HG02763 (cell line): ENCODE data around the gene POLA1.
A peak's percentile ranks its signal among the peaks of the same experiment; 100 is the strongest.

Experiments
- ATAC-seq: cut with Tn5 transposase; IDR thresholded peaks from one replicate; pipeline ENCODE4 v1.9.1; 2021; ENCODE audit warnings: mild to moderate bottlenecking, moderate library complexity; ENCODE audit not compliant: unreplicated experiment

POLA1 gene

GRCh38 chrX:24694825-24695224 lies 1.1 kb downstream of the POLA1 start:
- ATAC-seq: no peak

GRCh38 chrX:24696294-24696693 lies 2.6 kb downstream of the POLA1 start:
- ATAC-seq: no peak

- ATAC-seq: peak; percentile 98
Measured at GRCh38 chrX:24702362-24703184, 8.9 kb downstream of the POLA1 start.

DNA sequence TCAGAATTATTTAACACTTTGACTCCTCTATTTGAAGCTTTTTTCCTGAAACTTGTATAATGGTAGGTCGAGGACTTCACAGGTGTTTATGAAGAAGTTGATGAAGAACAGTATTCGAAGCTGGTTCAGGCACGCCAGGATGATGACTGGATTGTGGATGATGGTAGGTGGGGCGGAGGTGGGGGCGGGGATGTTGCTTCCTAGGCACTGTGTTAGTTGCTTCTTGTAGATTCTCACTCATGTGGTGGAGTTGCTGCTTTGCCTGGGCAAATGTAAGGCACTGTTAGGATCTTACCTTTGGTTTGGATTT lies 9.4 kb downstream of the POLA1 start:
- ATAC-seq: no peak

DNA sequence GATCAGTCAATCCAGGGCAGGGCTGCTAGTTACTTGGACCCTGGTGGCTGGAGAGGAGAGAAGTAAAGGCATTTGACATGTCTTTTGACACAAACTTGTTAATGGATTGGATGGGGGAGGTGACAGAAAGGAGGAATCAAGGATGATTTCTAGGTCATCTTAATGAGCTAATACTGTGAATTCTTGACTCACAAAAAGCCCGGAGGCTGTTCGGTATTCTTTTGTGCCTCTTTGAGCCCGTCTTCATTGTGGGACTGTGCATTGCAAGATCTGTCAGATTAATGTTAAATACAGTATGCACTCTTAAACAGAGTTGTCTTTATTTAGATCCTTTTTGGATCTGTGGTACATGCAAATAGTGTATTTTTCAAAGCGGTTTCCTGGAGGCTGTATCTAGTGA lies 25.1 kb downstream of the POLA1 start:
- no peak for ATAC-seq

DNA sequence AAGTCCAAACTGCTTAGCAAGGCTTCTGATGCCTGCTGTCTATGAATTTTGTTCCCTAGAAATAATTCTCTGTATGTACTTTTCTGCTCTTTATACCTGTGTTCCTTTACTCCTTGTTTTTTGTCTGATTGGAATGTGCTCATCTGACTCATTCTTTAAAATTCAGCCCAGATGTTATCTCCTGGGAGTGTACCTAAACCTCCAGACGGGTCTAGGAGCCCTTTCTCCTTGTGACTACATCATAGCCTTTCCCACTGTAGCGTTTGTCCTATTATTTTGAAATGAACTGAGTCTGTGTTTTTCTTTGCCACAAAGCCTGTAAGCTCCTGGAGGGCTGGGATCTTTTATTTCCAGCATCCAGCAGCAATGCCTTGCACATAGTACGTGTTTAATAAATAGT lies 26.3 kb downstream of the POLA1 start:
- no peak for ATAC-seq

GRCh38 chrX:24728530-24728929 lies 34.8 kb downstream of the POLA1 start:
- ATAC-seq: no peak

- ATAC-seq: no peak
Measured at GRCh38 chrX:24732766-24733500, 39.2 kb downstream of the POLA1 start.

DNA sequence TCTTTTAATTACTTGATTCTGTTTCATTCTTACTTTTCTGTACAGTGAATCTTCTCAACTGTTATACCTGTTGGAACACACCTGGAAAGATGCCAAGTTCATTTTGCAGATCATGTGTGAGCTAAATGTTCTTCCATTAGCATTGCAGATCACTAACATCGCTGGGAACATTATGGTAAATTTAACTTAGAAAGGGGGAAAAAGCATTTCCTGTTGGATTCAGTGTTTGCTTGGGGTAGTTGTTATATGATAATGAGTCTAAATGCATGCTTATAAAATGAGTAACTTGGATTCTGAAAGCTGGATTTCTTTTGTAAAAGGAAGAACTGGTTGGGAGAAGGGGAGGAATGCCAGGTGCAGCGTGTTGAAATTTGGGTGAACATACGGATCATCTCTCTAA lies 47.6 kb downstream of the POLA1 start:
- ATAC-seq: no peak

DNA sequence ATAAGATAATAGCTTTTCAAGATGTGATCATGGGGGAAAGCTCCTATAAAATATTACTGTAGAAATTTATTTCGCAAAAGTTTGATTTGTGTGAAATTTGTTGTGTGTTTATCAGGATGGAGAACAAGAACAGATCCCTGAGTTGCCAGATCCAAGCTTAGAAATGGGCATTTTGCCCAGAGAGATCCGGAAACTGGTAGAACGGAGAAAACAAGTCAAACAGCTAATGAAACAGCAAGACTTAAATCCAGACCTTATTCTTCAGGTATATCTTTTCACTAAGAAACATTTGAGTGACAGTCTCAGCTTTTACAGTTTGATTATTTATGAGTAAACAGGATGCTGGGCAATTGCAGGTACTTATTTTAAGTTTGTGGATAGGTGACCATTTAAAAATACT lies 54.5 kb downstream of the POLA1 start:
- ATAC-seq: no peak

DNA sequence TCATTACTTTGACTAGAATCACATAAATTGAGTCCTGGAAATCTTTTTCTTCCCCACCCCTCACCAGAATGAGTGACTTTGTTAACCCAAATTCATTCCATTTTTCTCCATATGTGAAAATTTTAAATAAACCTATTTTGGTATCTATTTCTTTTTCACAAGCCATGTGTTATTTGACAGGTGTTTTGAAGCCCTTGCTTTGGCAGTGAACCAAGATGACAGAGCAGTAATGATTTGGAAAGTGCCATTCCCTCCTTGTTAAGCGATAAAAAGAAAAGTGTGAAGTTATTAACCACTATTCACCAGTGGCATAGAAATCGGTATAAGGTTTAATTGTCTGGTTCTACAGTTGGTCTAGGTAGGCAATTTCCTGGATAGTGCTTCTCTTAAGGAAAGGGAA lies 66.1 kb downstream of the POLA1 start:
- no peak for ATAC-seq

DNA sequence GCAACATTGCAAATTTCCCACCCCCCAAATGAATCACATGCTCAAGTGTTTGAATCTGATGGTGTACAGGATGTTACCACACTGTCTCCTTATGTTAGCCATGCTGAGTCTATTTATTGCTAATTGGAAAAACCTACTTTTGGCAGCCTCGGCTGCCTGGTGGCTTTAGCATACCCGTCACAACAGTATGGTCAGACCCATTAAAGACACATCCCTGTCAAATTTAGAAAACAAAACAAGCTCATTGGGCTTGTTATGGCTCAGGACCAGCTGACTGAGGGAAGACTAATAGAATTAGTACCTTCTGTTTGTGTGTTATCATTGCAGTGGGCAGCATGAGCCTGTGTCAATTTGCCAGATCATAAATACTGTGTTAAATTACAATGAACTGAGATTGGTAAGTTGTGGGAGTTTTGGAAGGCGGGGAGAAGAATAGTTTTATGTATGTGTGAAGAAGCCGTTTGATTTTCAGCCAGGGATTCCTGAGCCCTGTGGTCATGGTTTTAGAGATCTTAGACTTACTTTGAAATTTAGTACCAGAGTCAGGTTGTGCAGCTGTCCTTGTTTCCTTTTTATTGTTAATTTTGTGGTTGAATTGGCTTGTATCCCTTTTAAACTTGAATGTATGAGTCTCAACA lies 66.8 kb downstream of the POLA1 start:
- ATAC-seq: no peak

GRCh38 chrX:24761306-24761705 lies 67.6 kb downstream of the POLA1 start:
- ATAC-seq: no peak

DNA sequence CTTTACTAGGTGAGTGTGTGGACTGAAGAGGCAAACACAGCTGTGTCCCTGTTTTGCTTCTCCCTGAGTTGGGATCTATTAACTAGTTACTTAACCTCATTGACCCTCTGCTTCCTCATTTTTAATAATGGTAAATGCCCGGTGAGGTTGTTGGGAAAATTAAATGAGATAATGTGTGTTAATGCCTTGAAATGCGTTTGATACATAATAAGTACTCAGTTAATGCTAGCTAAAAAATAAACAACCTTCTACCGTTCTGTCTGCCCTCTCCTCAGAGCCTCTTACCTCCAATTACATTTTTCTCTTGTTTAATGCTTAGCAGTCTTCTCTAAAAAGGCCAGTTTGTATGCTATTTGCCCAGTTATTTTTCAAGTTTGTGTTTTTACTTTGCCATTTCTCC lies 70.3 kb downstream of the POLA1 start:
- no peak for ATAC-seq

DNA sequence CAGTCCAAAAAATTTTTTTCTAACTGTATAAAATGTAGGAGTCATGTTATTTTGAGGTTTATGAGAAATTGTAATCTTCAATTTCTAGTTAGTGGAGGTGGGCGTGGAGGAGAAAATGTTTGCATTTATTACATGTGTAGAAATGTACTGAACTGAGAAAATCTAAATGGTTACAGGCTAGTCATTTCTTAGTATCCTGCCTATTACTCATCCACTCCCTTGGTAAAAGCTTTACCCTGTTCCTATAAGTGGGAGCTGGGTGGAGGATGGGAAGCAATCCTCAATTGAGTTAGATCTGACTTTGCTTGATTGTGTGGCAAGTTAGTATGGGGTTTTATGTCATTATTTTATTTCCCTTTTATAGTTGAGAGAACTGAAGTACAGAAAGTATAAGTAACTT lies 73.8 kb downstream of the POLA1 start:
- ATAC-seq: no peak

- ATAC-seq: no peak
Measured at GRCh38 chrX:24768556-24768955, 74.8 kb downstream of the POLA1 start.

GRCh38 chrX:24774650-24775049 lies 80.9 kb downstream of the POLA1 start:
- no peak for ATAC-seq

GRCh38 chrX:24775891-24776290 lies 82.2 kb downstream of the POLA1 start:
- ATAC-seq: no peak

DNA sequence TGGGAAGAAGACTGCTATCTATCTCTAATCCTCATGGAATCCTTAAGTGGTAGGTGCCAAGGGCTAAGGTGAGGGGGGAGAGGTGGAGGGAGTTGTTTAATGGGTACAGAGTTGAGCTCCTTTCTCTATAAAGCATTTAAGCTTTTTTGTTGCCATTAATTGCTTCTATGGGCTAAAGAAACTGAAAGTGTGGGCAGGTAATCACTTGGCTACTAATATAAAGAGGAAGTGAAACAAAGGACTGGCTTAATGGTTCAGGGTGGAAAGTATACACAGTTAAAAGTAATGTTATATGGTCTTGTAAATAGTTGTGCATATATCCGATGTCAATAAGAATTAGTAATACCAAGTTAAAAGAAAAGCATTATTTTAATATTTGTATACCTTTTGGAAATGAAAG lies 83.9 kb downstream of the POLA1 start:
- peak; percentile 98 for ATAC-seq

- ATAC-seq: no peak
Measured at GRCh38 chrX:24782011-24782410, 88.3 kb downstream of the POLA1 start.

DNA sequence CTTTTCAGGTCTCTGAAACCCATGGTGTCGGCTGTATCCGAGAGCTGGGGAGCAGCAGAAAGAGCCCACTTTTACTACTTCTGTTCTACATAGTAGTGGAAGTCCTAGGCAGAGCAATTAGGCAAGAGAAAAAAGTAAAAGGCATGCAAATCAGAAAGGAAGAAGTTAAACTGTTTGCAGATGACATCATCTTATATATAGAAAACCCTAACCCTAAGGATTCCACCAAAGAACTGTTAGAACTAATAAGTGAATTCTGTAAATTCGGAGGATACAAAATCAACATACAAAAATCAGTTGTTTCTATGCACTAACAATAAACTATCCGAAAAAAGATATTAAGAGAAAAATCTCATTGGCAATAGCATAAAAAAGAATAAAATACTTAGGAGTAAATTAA lies 95.3 kb downstream of the POLA1 start:
- no peak for ATAC-seq

- no peak for ATAC-seq
Measured at GRCh38 chrX:24790166-24790565, 96.4 kb downstream of the POLA1 start.
